DLD1 (cell line): ENCODE data around the gene PCGF3.
"Not testable (repeated sequence)": the region's sequence is repeated elsewhere in the genome, so short reads cannot be mapped to it uniquely, and the experiment has no call there.

ENCODE experiments used
- in situ Hi-C: cut with HindIII; loops from 2 replicates; pipeline ENCODE4 v1.10.0; 2017; ENCODE audit warnings: low sequenced_read_pairs

The PCGF3 gene

GRCh38 chr4:793941-794621 is 88.4 kb downstream of the PCGF3 start:
- in situ Hi-C loops, result no loop called here

- in situ Hi-C loops, result no loop called here
These were observed 89.5 kb downstream of the PCGF3 start for GRCh38 chr4:794900-795725.

- in situ Hi-C loops, result no loop called here
These were observed 90.1 kb downstream of the PCGF3 start for GRCh38 chr4:795726-796119.

GRCh38 chr4:796206-796605 is 90.6 kb downstream of the PCGF3 start:
- in situ Hi-C loops, result no loop called here

GRCh38 chr4:797066-797465 is 91.4 kb downstream of the PCGF3 start:
- in situ Hi-C loops, result no loop called here

- in situ Hi-C loops, result no loop called here
These were observed 95.9 kb downstream of the PCGF3 start for GRCh38 chr4:801436-802124.

GRCh38 chr4:803884-804283 is 98.3 kb downstream of the PCGF3 start:
- in situ Hi-C loops, result no loop called here

- in situ Hi-C loops, result no loop called here
These were observed 99.2 kb downstream of the PCGF3 start for GRCh38 chr4:804804-805203.

GRCh38 chr4:806979-807378 is 101.3 kb downstream of the PCGF3 start:
- in situ Hi-C loops, result not testable (repeated sequence)

- in situ Hi-C loops, result no loop called here
These were observed 102.2 kb downstream of the PCGF3 start for GRCh38 chr4:807792-808191.

GRCh38 chr4:808860-809570 is 103.4 kb downstream of the PCGF3 start:
- in situ Hi-C loops, result no loop called here

GRCh38 chr4:813900-814299 is 108.3 kb downstream of the PCGF3 start:
- in situ Hi-C loops, result no loop called here

- in situ Hi-C loops, result no loop called here
These were observed 108.7 kb downstream of the PCGF3 start for GRCh38 chr4:814312-814850.

- in situ Hi-C loops, result no loop called here
These were observed 110.0 kb downstream of the PCGF3 start for GRCh38 chr4:815464-816146.

GRCh38 chr4:818106-818921 is 112.7 kb downstream of the PCGF3 start:
- in situ Hi-C loops, result no loop called here

- in situ Hi-C loops, result no loop called here
These were observed 114.0 kb downstream of the PCGF3 start for GRCh38 chr4:819401-820229.
